A172 (cell line): ENCODE data around the gene BACH1. TPM values are rescaled to one million over a fixed set of nuclear protein-coding genes. Genes with fewer than 3 reads are reported as not detected.

ENCODE experiments used
- DNase-seq: peaks from one replicate; pipeline ENCODE4 v3.0.0-alpha.2; 2015; ENCODE audit warnings: low spot score
- total RNA-seq: library from RNA; depleted of rRNA; stranded (reverse); fragments of >200 nt; shearing (Covaris generic); gene quantifications from 2 replicates; pipeline ENCODE4 v1.2.3, GENCODE V29; 2014

Gene BACH1
- total RNA-seq, 1 experiment from 2014 or later = 60.6 TPM

GRCh38 chr21:29293495-29293894 lies 5.2 kb upstream of the BACH1 start:
- no peak for DNase-seq

- DNase-seq = no peak
Observed at GRCh38 chr21:29295066-29295650, 3.6 kb upstream of the BACH1 start.

- DNase-seq = no peak
Observed at GRCh38 chr21:29296446-29296845, 2.3 kb upstream of the BACH1 start.

- DNase-seq = no peak
Observed at GRCh38 chr21:29297483-29298347, 1.0 kb upstream of the BACH1 start.

- DNase-seq = peak; percentile 43
Observed at GRCh38 chr21:29299046-29299915, 559 bp downstream of the BACH1 start.

- DNase-seq = peak; percentile 97
Observed at GRCh38 chr21:29299916-29300806, 1.4 kb downstream of the BACH1 start.

- no peak for DNase-seq
Observed at GRCh38 chr21:29300807-29301138, 2.1 kb downstream of the BACH1 start.

GRCh38 chr21:29301691-29302090 lies 3.0 kb downstream of the BACH1 start:
- no peak for DNase-seq

- DNase-seq = no peak
Observed at GRCh38 chr21:29302359-29302875, 3.7 kb downstream of the BACH1 start.

- no peak for DNase-seq
Observed at GRCh38 chr21:29303288-29303687, 4.6 kb downstream of the BACH1 start.

GRCh38 chr21:29304597-29304996 lies 5.9 kb downstream of the BACH1 start:
- no peak for DNase-seq

- DNase-seq = no peak
Observed at GRCh38 chr21:29305068-29305467, 6.3 kb downstream of the BACH1 start.

- no peak for DNase-seq
Observed at GRCh38 chr21:29305561-29305960, 6.8 kb downstream of the BACH1 start.

- no peak for DNase-seq
Observed at GRCh38 chr21:29306920-29307319, 8.2 kb downstream of the BACH1 start.

- DNase-seq = no peak
Observed at GRCh38 chr21:29307718-29308455, 9.2 kb downstream of the BACH1 start.

GRCh38 chr21:29308456-29308783 lies 9.7 kb downstream of the BACH1 start:
- DNase-seq = no peak

- DNase-seq = no peak
Observed at GRCh38 chr21:29309703-29310102, 11.0 kb downstream of the BACH1 start.

- no peak for DNase-seq
Observed at GRCh38 chr21:29311802-29312201, 13.1 kb downstream of the BACH1 start.

- no peak for DNase-seq
Observed at GRCh38 chr21:29312981-29313380, 14.3 kb downstream of the BACH1 start.

GRCh38 chr21:29313662-29314408 lies 15.1 kb downstream of the BACH1 start:
- no peak for DNase-seq
